ENCODE results near the gene EPN2. TPM values are rescaled to one million over a fixed set of nuclear protein-coding genes. Genes with fewer than 3 reads are reported as not detected.

Gene EPN2
- total RNA-seq, 8 experiments from 2014 or later, result 18.0 to 32.3 (median 20.7) TPM

GRCh38 chr17:19291646-19292376, 54.6 kb downstream of the EPN2 start:
- in situ Hi-C loops (cut with MboI; ENCODE audit: low pct_unique_long_range_greater_than_20kb in 2 of 9, low sequenced_read_pairs in 9 of 9, unreplicated experiment in 9 of 9), result no loop called here
- WGBS, 10 experiments, result 50 to 100% (median 91%) methylated on average over 1 to 8 of the region's 12 CpGs; no CpG with 5 or more reads in 4 of the 10 experiments
- H3K4me3 ChIP-seq, result no peak overlapping the region
- no peak for ATAC-seq (replicated peaks in 6 of 8)
- no peak overlapping the region for H3K27ac ChIP-seq
- peaks cover 0 to 4% of the 10 kb centered on the region in 2 donors for H3K4me1 ChIP-seq (replicated peaks in 1 of 2)

- WGBS, 10 experiments, result 67 to 100% (median 100%) methylated on average over 1 to 3 of the region's 4 CpGs; no CpG with 5 or more reads in 5 of the 10 experiments
- no peak overlapping the region for H3K27ac ChIP-seq
- peaks cover 0 to 3% of the 10 kb centered on the region in 2 donors for H3K4me1 ChIP-seq (replicated peaks in 1 of 2)
- ATAC-seq (replicated peaks in 6 of 8), result no peak
- no peak overlapping the region for H3K4me3 ChIP-seq
- in situ Hi-C loops (cut with MboI; ENCODE audit: low pct_unique_long_range_greater_than_20kb in 2 of 9, low sequenced_read_pairs in 9 of 9, unreplicated experiment in 9 of 9), result no loop called here
These were observed 55.2 kb downstream of the EPN2 start for GRCh38 chr17:19292377-19292711.

GRCh38 chr17:19294443-19294842, 57.3 kb downstream of the EPN2 start:
- Histone ChIP-seq H3K4me1 (replicated peaks in 1 of 2) (peaks cover 7 to 8% of the 10 kb centered on the region in 2 donors), H3K27ac (no peak overlapping the region), H3K4me3 (no peak overlapping the region)
- in situ Hi-C loops (cut with MboI; ENCODE audit: low pct_unique_long_range_greater_than_20kb in 2 of 9, low sequenced_read_pairs in 9 of 9, unreplicated experiment in 9 of 9), result no loop called here
- no peak for ATAC-seq (replicated peaks in 6 of 8)
- 79 to 100% (median 90%) methylated on average over 1 to 3 of the region's 3 CpGs; no CpG with 5 or more reads in 1 of the 10 experiments for WGBS, 10 experiments

- H3K27ac ChIP-seq, result no peak overlapping the region
- no peak overlapping the region for H3K4me3 ChIP-seq
- ATAC-seq (replicated peaks in 6 of 8), result peak in 2 of 8 experiments; percentile 22 to 35
- H3K4me1 ChIP-seq (replicated peaks in 1 of 2), result peaks cover 9% of the 10 kb centered on the region in 2 donors
- WGBS, 10 experiments, result 60 to 100% (median 81%) methylated on average over 1 to 6 of the region's 8 CpGs; no CpG with 5 or more reads in 2 of the 10 experiments
- in situ Hi-C loops (cut with MboI; ENCODE audit: low pct_unique_long_range_greater_than_20kb in 2 of 9, low sequenced_read_pairs in 9 of 9, unreplicated experiment in 9 of 9), result no loop called here
These were observed 58.4 kb downstream of the EPN2 start for GRCh38 chr17:19295473-19296135.

- Histone ChIP-seq H3K4me1 (replicated peaks in 1 of 2) (peaks cover 9% of the 10 kb centered on the region in 2 donors), H3K4me3 (no peak overlapping the region), H3K27ac (no peak overlapping the region)
- 58 to 98% (median 88%) methylated on average over 2 to 10 of the region's 11 CpGs for WGBS, 10 experiments
- ATAC-seq (replicated peaks in 6 of 8), result no peak
- in situ Hi-C loops (cut with MboI; ENCODE audit: low pct_unique_long_range_greater_than_20kb in 2 of 9, low sequenced_read_pairs in 9 of 9, unreplicated experiment in 9 of 9), result no loop called here
These were observed 59.9 kb downstream of the EPN2 start for GRCh38 chr17:19296786-19297778.

- H3K4me3 ChIP-seq, result no peak overlapping the region
- H3K27ac ChIP-seq, result no peak overlapping the region
- in situ Hi-C loops (cut with MboI; ENCODE audit: low pct_unique_long_range_greater_than_20kb in 2 of 9, low sequenced_read_pairs in 9 of 9, unreplicated experiment in 9 of 9), result no loop called here
- peak in 4 of 8 experiments; percentile 16 to 69 (median 42) for ATAC-seq (replicated peaks in 6 of 8)
- 20 to 85% (median 55%) methylated on average over 3 to 6 of the region's 6 CpGs; no CpG with 5 or more reads in 1 of the 10 experiments for WGBS, 10 experiments
- peaks cover 9% of the 10 kb centered on the region in 2 donors for H3K4me1 ChIP-seq (replicated peaks in 1 of 2)
These were observed 61.5 kb downstream of the EPN2 start for GRCh38 chr17:19298569-19299213.

- in situ Hi-C loops (cut with MboI; ENCODE audit: low pct_unique_long_range_greater_than_20kb in 2 of 9, low sequenced_read_pairs in 9 of 9, unreplicated experiment in 9 of 9), result no loop called here
- Histone ChIP-seq H3K4me3 (no peak overlapping the region), H3K27ac (no peak overlapping the region), H3K4me1 (replicated peaks in 1 of 2) (peaks cover 9 to 13% of the 10 kb centered on the region in 2 donors)
- WGBS, 10 experiments, result 40 to 88% (median 71%) methylated on average over 1 to 4 of the region's 4 CpGs; no CpG with 5 or more reads in 3 of the 10 experiments
- peak in 1 of 8 experiments; percentile 4 for ATAC-seq (replicated peaks in 6 of 8)
These were observed 62.1 kb downstream of the EPN2 start for GRCh38 chr17:19299214-19299747.

GRCh38 chr17:19299866-19300265, 62.7 kb downstream of the EPN2 start:
- no peak for ATAC-seq (replicated peaks in 6 of 8)
- no peak overlapping the region for H3K27ac ChIP-seq
- WGBS, 10 experiments, result 82 to 100% (median 95%) methylated on average over 2 to 6 of the region's 7 CpGs; no CpG with 5 or more reads in 4 of the 10 experiments
- in situ Hi-C loops (cut with MboI; ENCODE audit: low pct_unique_long_range_greater_than_20kb in 2 of 9, low sequenced_read_pairs in 9 of 9, unreplicated experiment in 9 of 9), result no loop called here
- peaks cover 9 to 13% of the 10 kb centered on the region in 2 donors for H3K4me1 ChIP-seq (replicated peaks in 1 of 2)
- H3K4me3 ChIP-seq, result no peak overlapping the region

GRCh38 chr17:19301274-19301951, 64.2 kb downstream of the EPN2 start:
- peak in 2 of 8 experiments; percentile 43 to 71 for ATAC-seq (replicated peaks in 6 of 8)
- 80 to 100% (median 94%) methylated on average over 1 to 2 of the region's 5 CpGs; no CpG with 5 or more reads in 3 of the 10 experiments for WGBS, 10 experiments
- Histone ChIP-seq H3K27ac (no peak overlapping the region), H3K4me1 (replicated peaks in 1 of 2) (peaks cover 9 to 13% of the 10 kb centered on the region in 2 donors), H3K4me3 (no peak overlapping the region)
- in situ Hi-C loops (cut with MboI; ENCODE audit: low pct_unique_long_range_greater_than_20kb in 2 of 9, low sequenced_read_pairs in 9 of 9, unreplicated experiment in 9 of 9), result no loop called here

GRCh38 chr17:19301973-19302372, 64.8 kb downstream of the EPN2 start:
- Histone ChIP-seq H3K4me1 (replicated peaks in 1 of 2) (peaks cover 9 to 13% of the 10 kb centered on the region in 2 donors), H3K4me3 (no peak overlapping the region), H3K27ac (no peak overlapping the region)
- WGBS, 10 experiments, result 60 to 100% (median 97%) methylated on average over 1 to 9 of the region's 9 CpGs; no CpG with 5 or more reads in 3 of the 10 experiments
- in situ Hi-C loops (cut with MboI; ENCODE audit: low pct_unique_long_range_greater_than_20kb in 2 of 9, low sequenced_read_pairs in 9 of 9, unreplicated experiment in 9 of 9), result no loop called here
- ATAC-seq (replicated peaks in 6 of 8), result no peak

GRCh38 chr17:19302791-19303331, 65.7 kb downstream of the EPN2 start:
- peak in 2 of 8 experiments; percentile 16 to 48 for ATAC-seq (replicated peaks in 6 of 8)
- H3K4me3 ChIP-seq, result no peak overlapping the region
- peaks cover 9 to 13% of the 10 kb centered on the region in 2 donors for H3K4me1 ChIP-seq (replicated peaks in 1 of 2)
- in situ Hi-C loops (cut with MboI; ENCODE audit: low pct_unique_long_range_greater_than_20kb in 2 of 9, low sequenced_read_pairs in 9 of 9, unreplicated experiment in 9 of 9), result no loop called here
- peak overlapping the region in 1 of 2 donors; percentile 33 for H3K27ac ChIP-seq
- WGBS, 10 experiments, result 50 to 100% (median 82%) methylated on average over 1 to 9 of the region's 9 CpGs; no CpG with 5 or more reads in 2 of the 10 experiments
